Astrocyte (in vitro differentiated cells and primary cell): ENCODE data around the gene GRIN3A. TPM values are rescaled to one million over a fixed set of nuclear protein-coding genes. Genes with fewer than 3 reads are reported as not detected.

Experiments
- DNase-seq: peaks from one replicate; pipeline ENCODE4 v3.0.0-alpha.2; 2010; ENCODE audit warnings: low read depth
- FAIRE-seq: peaks from 2 replicates; lab custom pipeline; 2011; peaks lifted over from hg19 to GRCh38; lab: Jason Lieb, UNC
- H2AFZ ChIP-seq: 2 replicates; pipeline ENCODE4 v1.6.0; 2012; ENCODE audit warnings: low read depth, low read length, inconsistent platforms
- H3K27ac ChIP-seq: 2 replicates; pipeline ENCODE4 v1.5.1; 2011; ENCODE audit warnings: low read depth, low read length, inconsistent platforms
- H3K27me3 ChIP-seq: 2 replicates; pipeline ENCODE4 v1.6.0; 2011; ENCODE audit warnings: low read length, inconsistent platforms; ENCODE audit not compliant: insufficient read depth
- H3K36me3 ChIP-seq: 2 replicates; pipeline ENCODE4 v1.5.1; 2011; ENCODE audit warnings: low read length, inconsistent platforms; ENCODE audit not compliant: insufficient read depth
- H3K4me1 ChIP-seq: 2 replicates; pipeline ENCODE4 v1.5.1; 2011; ENCODE audit warnings: low read length, inconsistent platforms; ENCODE audit not compliant: insufficient read depth
- H3K4me2 ChIP-seq: 2 replicates; pipeline ENCODE4 v1.6.0; 2012; ENCODE audit warnings: low read length, inconsistent platforms
- H3K4me3 ChIP-seq: 2 replicates; pipeline ENCODE4 v1.5.1; 2011; ENCODE audit warnings: low read depth, mild to moderate bottlenecking, low read length, inconsistent platforms; ENCODE audit not compliant: insufficient read depth
- H3K79me2 ChIP-seq: 2 replicates; pipeline ENCODE4 v1.6.0; 2012; ENCODE audit warnings: mild to moderate bottlenecking, low read length, inconsistent platforms; ENCODE audit not compliant: insufficient read depth
- H3K9ac ChIP-seq: 2 replicates; pipeline ENCODE4 v1.6.0; 2012; ENCODE audit warnings: mild to moderate bottlenecking, low read length, inconsistent platforms
- H3K9me3 ChIP-seq: 2 replicates; pipeline ENCODE4 v1.5.1; 2012; ENCODE audit warnings: low read depth, mild to moderate bottlenecking, low read length, inconsistent platforms; ENCODE audit not compliant: insufficient read depth
- H4K20me1 ChIP-seq: 2 replicates; pipeline ENCODE4 v1.6.0; 2012; ENCODE audit warnings: low read length, inconsistent platforms; ENCODE audit not compliant: insufficient read depth
- H3K27ac Mint-ChIP-seq: one replicate; pipeline ENCODE4 v1.8.0; 2021; ENCODE audit warnings: mild to moderate bottlenecking, mixed read lengths; ENCODE audit not compliant: unreplicated experiment
- H3K27me3 Mint-ChIP-seq: one replicate; pipeline ENCODE4 v1.8.0; 2021; ENCODE audit warnings: low read depth, mixed read lengths; ENCODE audit not compliant: unreplicated experiment
- H3K36me3 Mint-ChIP-seq: one replicate; pipeline ENCODE4 v1.8.0; 2021; ENCODE audit warnings: low read depth, mixed read lengths; ENCODE audit not compliant: unreplicated experiment
- H3K4me1 Mint-ChIP-seq: one replicate; pipeline ENCODE4 v1.8.0; 2021; ENCODE audit warnings: low read depth, mixed read lengths; ENCODE audit not compliant: unreplicated experiment
- H3K4me3 Mint-ChIP-seq: one replicate; pipeline ENCODE4 v1.8.0; 2021; ENCODE audit warnings: mild to moderate bottlenecking, moderate library complexity, mixed read lengths; ENCODE audit not compliant: unreplicated experiment
- H3K9me3 Mint-ChIP-seq: one replicate; pipeline ENCODE4 v1.8.0; 2021; ENCODE audit warnings: mild to moderate bottlenecking, mixed read lengths; ENCODE audit not compliant: unreplicated experiment
- CTCF ChIP-seq: IDR thresholded peaks from 2 replicates; pipeline ENCODE4 v1.5.1; 2011; ENCODE audit warnings: low read depth, mild to moderate bottlenecking, inconsistent platforms, low read length, moderate library complexity; ENCODE audit not compliant: insufficient read depth
- EZH2 ChIP-seq: IDR thresholded peaks from 2 replicates; pipeline ENCODE4 v1.6.1; 2012; ENCODE audit warnings: mild to moderate bottlenecking, low read length, inconsistent platforms; ENCODE audit not compliant: insufficient read depth
- total RNA-seq: library from RNA; stranded (reverse); gene quantifications from 2 replicates; pipeline ENCODE4 v1.2.1, GENCODE V29; 2021

Gene GRIN3A
- total RNA-seq, 1 donor from 2014 or later: not detected

GRCh38 chr9:101705135-101705661 is 33.2 kb downstream of the GRIN3A start:
- TF ChIP-seq CTCF: no peak
- TF ChIP-seq EZH2: no peak
- Histone ChIP-seq H3K36me3 (no peaks in the 10 kb centered on the region), H3K9ac (no peak overlapping the region), H2AFZ (peak overlapping the region; percentile 78), H3K9me3 (peaks cover 3% of the 10 kb centered on the region), H3K4me3 (no peak overlapping the region), H3K27me3 (no peaks in the 10 kb centered on the region), H3K4me2 (peak overlapping the region; percentile 76), H3K4me1 (no peaks in the 10 kb centered on the region), H3K27ac (no peak overlapping the region), H4K20me1 (no peaks in the 10 kb centered on the region), H3K79me2 (no peaks in the 10 kb centered on the region)
- Mint-ChIP-seq H3K9me3 (no peaks in the 10 kb centered on the region), H3K27ac (peak overlapping the region; percentile 27), H3K36me3 (no peaks in the 10 kb centered on the region), H3K4me1 (no peaks in the 10 kb centered on the region), H3K4me3 (peak overlapping the region; percentile 81), H3K27me3 (peaks cover 15% of the 10 kb centered on the region)
- DNase-seq: no peak
- no peak for FAIRE-seq

DNA sequence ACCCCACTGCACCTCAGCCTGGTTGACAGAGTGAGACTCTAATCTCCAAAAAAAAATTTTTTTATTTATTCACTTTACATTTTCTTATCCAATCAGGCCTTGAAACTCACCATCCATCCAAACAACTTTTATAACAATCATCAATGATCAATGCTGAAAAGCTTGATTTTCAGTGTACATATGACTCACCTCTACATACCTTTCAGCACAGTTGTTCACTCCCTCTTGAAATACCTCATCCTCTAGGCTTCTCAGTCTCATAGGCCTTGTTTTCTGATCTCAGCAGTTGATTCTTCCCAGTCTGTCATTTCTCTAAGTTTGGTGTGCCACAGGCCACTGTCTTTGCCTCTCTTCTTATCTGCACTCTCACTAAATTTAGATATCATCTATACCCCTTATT is 36.2 kb downstream of the GRIN3A start:
- no peaks in the 10 kb centered on the region for H3K36me3 ChIP-seq
- no peak overlapping the region for H3K4me3 Mint-ChIP-seq
- no peaks in the 10 kb centered on the region for H3K9me3 Mint-ChIP-seq
- peaks cover 13% of the 10 kb centered on the region for H3K27me3 Mint-ChIP-seq
- no peaks in the 10 kb centered on the region for H4K20me1 ChIP-seq
- no peaks in the 10 kb centered on the region for H3K27me3 ChIP-seq
- H3K9me3 ChIP-seq: peaks cover 3% of the 10 kb centered on the region
- TF ChIP-seq CTCF: no peak
- TF ChIP-seq EZH2: no peak
- H3K9ac ChIP-seq: no peak overlapping the region
- no peak overlapping the region for H3K27ac ChIP-seq
- H3K4me1 ChIP-seq: no peaks in the 10 kb centered on the region
- H2AFZ ChIP-seq: no peak overlapping the region
- no peaks in the 10 kb centered on the region for H3K36me3 Mint-ChIP-seq
- no peaks in the 10 kb centered on the region for H3K79me2 ChIP-seq
- FAIRE-seq (no peak), DNase-seq (no peak)
- no peak overlapping the region for H3K4me2 ChIP-seq
- no peaks in the 10 kb centered on the region for H3K4me1 Mint-ChIP-seq
- H3K27ac Mint-ChIP-seq: no peak overlapping the region
- H3K4me3 ChIP-seq: no peak overlapping the region

DNA sequence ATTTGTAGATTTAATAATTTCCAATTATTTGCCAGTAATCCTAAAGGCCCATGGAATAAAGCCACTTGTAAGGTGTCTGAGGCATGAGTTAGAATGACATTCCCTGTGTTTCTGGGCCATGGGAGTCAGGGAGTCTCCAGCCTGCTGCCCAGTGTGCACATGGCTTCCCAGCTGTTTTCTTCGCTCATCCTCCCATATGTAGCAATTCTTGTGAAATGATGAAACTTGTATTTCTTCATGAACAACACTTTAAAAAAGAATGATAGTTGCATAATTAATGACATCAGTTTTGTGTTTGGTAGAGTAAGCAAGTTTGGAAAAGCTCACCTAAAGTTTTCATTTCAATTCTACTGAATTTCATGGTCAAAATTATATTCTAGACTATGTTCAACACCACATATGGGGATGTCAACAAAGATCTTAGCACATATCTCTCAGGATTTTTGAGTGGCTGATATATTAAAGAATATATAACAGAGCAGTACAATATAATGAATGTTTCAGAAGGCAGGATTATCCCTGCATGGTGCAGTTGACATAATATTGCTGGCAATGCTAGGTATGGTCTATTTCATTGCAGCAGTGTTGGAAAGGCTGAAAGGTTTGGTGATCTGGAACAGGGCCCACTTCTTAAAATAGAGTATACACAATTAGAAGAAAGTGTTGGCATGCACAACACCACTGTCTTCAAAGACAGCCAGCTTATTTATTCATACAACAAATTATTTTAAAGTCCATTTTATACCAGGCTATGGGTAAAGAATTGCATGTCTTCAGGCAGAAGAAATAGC is 44.7 kb downstream of the GRIN3A start:
- Histone ChIP-seq H3K4me2 (no peak overlapping the region), H3K27me3 (no peaks in the 10 kb centered on the region), H3K9ac (no peak overlapping the region), H3K4me3 (no peak overlapping the region), H3K27ac (no peak overlapping the region), H3K4me1 (no peaks in the 10 kb centered on the region), H3K9me3 (no peaks in the 10 kb centered on the region), H2AFZ (no peak overlapping the region), H3K79me2 (no peaks in the 10 kb centered on the region), H3K36me3 (no peaks in the 10 kb centered on the region), H4K20me1 (no peaks in the 10 kb centered on the region)
- no peak overlapping the region for H3K4me3 Mint-ChIP-seq
- no peaks in the 10 kb centered on the region for H3K9me3 Mint-ChIP-seq
- no peaks in the 10 kb centered on the region for H3K27me3 Mint-ChIP-seq
- H3K27ac Mint-ChIP-seq: no peak overlapping the region
- no peak for FAIRE-seq
- TF ChIP-seq CTCF: no peak
- TF ChIP-seq EZH2: no peak
- no peaks in the 10 kb centered on the region for H3K36me3 Mint-ChIP-seq
- no peaks in the 10 kb centered on the region for H3K4me1 Mint-ChIP-seq
- DNase-seq: no peak
